Ovary (tissue), 9 donors: ENCODE data around the gene CWC25. TPM values are rescaled to one million over a fixed set of nuclear protein-coding genes. Genes with fewer than 3 reads are reported as not detected.

Source experiments
- DNase-seq, 5 donors: peaks; one replicate each; pipeline ENCODE4 v3.0.0-alpha.2; 2019 to 2020
- H3K27ac ChIP-seq, 2 donors: fragments of 200-600 bp; one replicate each; pipeline versions ENCODE4 v1.5.1 to v1.8.0; 2019 to 2022
- H3K27me3 ChIP-seq: fragments of 200-600 bp; one replicate; pipeline ENCODE4 v1.8.0; 2022
- H3K36me3 ChIP-seq: fragments of 200-600 bp; sonication (generic); one replicate; pipeline ENCODE4 v1.5.1; 2019
- H3K4me1 ChIP-seq: one replicate; pipeline ENCODE4 v1.8.1; 2013; ENCODE audit warnings: mild to moderate bottlenecking, moderate library complexity; ENCODE audit not compliant: insufficient read depth
- H3K4me3 ChIP-seq: fragments of 200-600 bp; sonication (generic); one replicate; pipeline ENCODE4 v1.5.1; 2017
- H3K9me3 ChIP-seq, 2 donors: fragments of 200-600 bp in 1 of 2; sonication (generic) in 1 of 2; one replicate each; pipeline versions ENCODE4 v1.5.1 to v1.8.1; 2013 to 2019; ENCODE audit warnings: mild to moderate bottlenecking in 1 of 2, moderate library complexity in 1 of 2
- EP300 ChIP-seq: sonication (generic); formaldehyde crosslinking; IDR thresholded peaks from one replicate; pipeline ENCODE4 v1.6.1; 2017; ENCODE audit warnings: antibody characterized with exemption
- POLR2A ChIP-seq: fragments of 450-650 bp; IDR thresholded peaks from one replicate; pipeline ENCODE4 v1.6.1; 2017; ENCODE audit warnings: antibody characterized with exemption, mild to moderate bottlenecking, moderate library complexity
- WGBS, 3 donors: extraction: QIAGEN DNeasy Blood & Tissue Kit in 1 of 3; methylation state at CpG; one replicate each; pipeline versions ENCODE4 v1.1.5 to v1.1.7; 2013 to 2017; 5-methylcytosine and 5-hydroxymethylcytosine counted together
- intact Hi-C, 4 donors: fragments of 100-400 bp; cut with DNase I; formaldehyde crosslinking; loops; one replicate each; pipeline versions ENCODE4 v1.11.0 to v1.15.1; 2022 to 2023
- polyA plus RNA-seq, 2 donors: library from polyadenylated mRNA; stranded (reverse); fragments of 200-250 nt in 1 of 2; fragments of 350-450 nt in 1 of 2; fragmentation: Illumina TruSeq in 1 of 2; extraction: RNeasy Lipid Tissue Mini Kit (QIAGEN cat#74804) in 1 of 2; gene quantifications; one replicate each; pipeline ENCODE4 v1.2.3, GENCODE V29; 2013 to 2014
- total RNA-seq, 7 donors: library from RNA; depleted of rRNA in 2 of 7; stranded (reverse); fragments of >200 nt in 2 of 7; fragmentation: NEBNext Ultra II Directional in 3 of 7; extraction: Animal tissue kit (Norgen Biotek cat#: 25700) in 3 of 7; gene quantifications; one replicate each; pipeline versions ENCODE4 v1.1.0 to v1.2.4, GENCODE V29; 2016 to 2023
- TF ChIP-seq, protein P1 (sequence below), 3 donors: fragments of 450-650 bp in 2 of 3; fragments of 200-600 bp in 1 of 3; IDR thresholded peaks; one replicate each; pipeline versions ENCODE4 v1.5.1 to v1.8.0; 2016 to 2022; ENCODE audit warnings: antibody characterized with exemption in 3 of 3, mild to moderate bottlenecking in 1 of 3
- donor health status: DM: no; HTN: no; CAD: no; lungs with moderate emphysema.
- donor health status: DM: no; HTN: no; CAD: no.
- donor health status: Bipolar disorder and iron deficiency.
- donor health status: DM: yes; HTN: yes; CAD: no.
- donor health status: DM: no; HTN: no; CAD: no.
- donor health status: DM: yes; HTN: yes; CAD: no.

Gene CWC25
- total and polyA plus RNA-seq, 9 donors, result 16.4 to 25.2 (median 18.6) TPM

DNA sequence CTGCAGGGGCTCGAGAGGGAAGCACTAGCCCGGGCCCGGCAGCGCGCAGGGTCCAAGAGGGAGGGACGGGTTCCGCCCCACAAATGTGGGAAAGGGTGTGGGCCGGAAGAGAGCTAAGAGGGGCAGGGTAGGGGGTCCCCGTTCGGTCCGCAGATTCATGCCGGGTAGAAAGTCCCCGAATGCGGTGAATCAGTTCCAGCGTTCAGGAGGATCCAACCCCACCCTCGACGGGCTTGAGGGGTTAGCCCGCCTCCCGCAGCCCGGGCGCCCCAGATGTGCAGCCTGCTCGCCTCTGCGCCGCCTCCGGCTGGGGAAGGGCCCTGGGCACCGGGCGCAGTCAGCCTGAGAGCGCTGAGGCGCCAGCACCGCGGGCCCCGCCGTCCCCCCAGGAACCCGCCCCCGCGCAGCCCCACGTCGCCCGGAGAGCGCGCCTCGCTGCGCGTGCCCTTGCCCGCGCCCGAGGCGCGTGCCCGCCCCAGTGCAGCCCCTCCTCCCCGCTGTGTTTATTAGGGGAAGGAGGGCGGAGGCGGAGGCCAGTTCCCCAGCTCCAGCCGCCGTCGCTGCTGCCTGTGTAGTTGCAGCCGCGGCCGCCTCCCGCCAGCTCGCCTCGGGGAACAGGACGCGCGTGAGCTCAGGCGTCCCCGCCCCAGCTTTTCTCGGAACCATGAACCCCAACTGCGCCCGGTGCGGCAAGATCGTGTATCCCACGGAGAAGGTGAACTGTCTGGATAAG, 44.6 kb upstream of the CWC25 start, which contains the start of gene LASP1:
LASP1 (plus strand) TSS at position 533 of the 733 bp plus-strand sequence; CDS start at position 665, 132 bp downstream.
- Histone ChIP-seq H3K4me1 (peaks cover 25% of the 10 kb centered on the region), H3K27ac (peak within 1 kb of the TSS; percentile 92 to 96), H3K4me3 (peak within 1 kb of the TSS; percentile 95), H3K27me3 (no peaks in the 10 kb centered on the region), H3K36me3 (no peaks in the 10 kb centered on the region), H3K9me3 (no peaks in the 10 kb centered on the region)
- intact Hi-C loops, result loop anchor here in 1 of 4 donors (10.0 kb wide), 1 partner anchor 285 kb away; the partner anchor contains the start of gene PLXDC1
- 0 to 1% (median 0%) methylated on average over 34 to 73 of the region's 73 CpGs for WGBS, 3 donors
- peak; percentile 87 to 92 (median 89) for DNase-seq
- TF ChIP-seq, protein P1, sequence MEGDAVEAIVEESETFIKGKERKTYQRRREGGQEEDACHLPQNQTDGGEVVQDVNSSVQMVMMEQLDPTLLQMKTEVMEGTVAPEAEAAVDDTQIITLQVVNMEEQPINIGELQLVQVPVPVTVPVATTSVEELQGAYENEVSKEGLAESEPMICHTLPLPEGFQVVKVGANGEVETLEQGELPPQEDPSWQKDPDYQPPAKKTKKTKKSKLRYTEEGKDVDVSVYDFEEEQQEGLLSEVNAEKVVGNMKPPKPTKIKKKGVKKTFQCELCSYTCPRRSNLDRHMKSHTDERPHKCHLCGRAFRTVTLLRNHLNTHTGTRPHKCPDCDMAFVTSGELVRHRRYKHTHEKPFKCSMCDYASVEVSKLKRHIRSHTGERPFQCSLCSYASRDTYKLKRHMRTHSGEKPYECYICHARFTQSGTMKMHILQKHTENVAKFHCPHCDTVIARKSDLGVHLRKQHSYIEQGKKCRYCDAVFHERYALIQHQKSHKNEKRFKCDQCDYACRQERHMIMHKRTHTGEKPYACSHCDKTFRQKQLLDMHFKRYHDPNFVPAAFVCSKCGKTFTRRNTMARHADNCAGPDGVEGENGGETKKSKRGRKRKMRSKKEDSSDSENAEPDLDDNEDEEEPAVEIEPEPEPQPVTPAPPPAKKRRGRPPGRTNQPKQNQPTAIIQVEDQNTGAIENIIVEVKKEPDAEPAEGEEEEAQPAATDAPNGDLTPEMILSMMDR (IDR thresholded peaks at IDR 0.05), result no peak
- TF ChIP-seq POLR2A, result peak; percentile 94

DNA sequence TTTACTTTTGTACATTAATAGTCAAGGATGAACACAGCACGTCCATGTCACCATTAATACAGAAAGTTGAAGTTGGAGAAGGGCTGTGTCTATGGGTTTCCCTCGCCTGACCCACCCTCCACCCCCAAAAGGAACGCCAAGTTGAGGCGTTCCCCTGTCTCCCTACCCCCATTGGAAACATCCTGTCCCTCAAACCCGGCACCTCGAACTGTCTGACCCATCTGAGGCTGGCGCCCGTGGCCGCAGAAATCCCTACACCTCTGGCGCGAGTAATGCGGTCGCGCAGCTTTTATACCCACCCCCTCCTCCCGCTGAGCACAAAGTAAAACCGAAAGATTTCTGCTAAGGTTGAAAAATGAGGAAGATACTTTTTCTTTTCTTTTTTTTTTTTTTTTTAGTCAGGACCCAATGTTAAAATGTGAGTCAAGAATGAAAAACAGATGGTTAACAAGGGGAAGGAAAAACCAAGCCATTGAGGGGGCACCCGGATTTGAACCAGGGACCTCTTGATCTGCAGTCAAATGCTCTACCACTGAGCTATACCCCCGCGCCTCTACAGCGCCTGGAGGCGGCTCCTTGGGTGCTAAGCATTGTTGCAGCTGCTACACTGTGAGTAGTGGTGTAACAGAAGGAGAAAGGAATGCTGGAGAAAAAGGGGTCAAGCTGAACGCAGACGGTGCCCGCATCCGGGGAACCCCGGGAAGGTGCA, 43.9 kb upstream of the CWC25 start:
- Histone ChIP-seq H3K27ac (peak overlapping the region; percentile 92 to 96), H3K27me3 (no peaks in the 10 kb centered on the region), H3K4me1 (peaks cover 18% of the 10 kb centered on the region), H3K9me3 (no peaks in the 10 kb centered on the region), H3K36me3 (no peaks in the 10 kb centered on the region), H3K4me3 (peak overlapping the region; percentile 95)
- WGBS, 3 donors, result 0 to 1% (median 0%) methylated on average over 26 of the region's 26 CpGs
- TF ChIP-seq EP300 (no peak), POLR2A (peak; percentile 8)
- TF ChIP-seq, protein P1 (IDR thresholded peaks at IDR 0.05), result peak in 1 of 3 donors; percentile 35
- intact Hi-C loops, result no loop called here
- DNase-seq, result peak; percentile 90 to 94 (median 93)

DNA sequence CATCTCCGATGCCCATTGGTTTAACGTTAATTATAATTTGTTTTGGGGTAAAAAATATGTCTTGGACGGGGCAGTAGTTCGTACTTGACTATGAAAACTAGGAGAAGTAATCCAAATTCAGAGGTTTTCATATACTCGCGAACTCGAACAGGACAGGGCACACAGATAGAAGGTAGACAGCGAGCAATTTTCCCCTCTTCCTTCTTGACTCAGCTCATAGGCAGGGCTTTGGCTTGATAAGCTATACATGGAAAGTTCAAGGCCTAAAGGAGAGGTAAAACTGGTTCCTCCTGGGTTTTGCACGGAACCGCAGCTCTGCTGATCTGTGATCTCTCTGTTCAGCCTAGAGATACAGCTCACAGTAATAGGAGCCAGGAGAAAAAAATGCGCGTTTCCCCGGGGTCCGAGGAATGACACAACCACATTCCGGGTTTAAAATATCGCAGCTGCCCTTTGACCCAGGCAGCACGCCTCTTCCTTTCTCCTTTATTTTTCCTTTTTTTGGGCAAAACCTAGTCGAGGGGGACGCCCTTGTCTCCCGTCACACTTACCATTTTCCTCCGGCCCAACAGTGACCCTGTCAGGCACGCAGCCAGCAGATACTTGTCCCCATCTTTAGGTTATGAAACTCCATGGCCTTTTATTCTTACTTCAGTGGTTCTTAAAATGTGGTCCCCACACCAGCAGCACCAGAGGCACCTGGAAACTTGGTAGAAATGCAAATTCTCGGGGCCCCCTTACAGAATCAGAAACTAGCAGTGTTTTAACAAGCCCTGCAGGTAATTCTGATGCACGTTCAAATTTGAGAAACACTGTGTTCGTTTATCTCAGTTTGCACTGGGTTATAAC, 43.1 kb upstream of the CWC25 start:
- peak; percentile 59 to 74 (median 71) for DNase-seq
- intact Hi-C loops, result no loop called here
- Histone ChIP-seq H3K27me3 (no peaks in the 10 kb centered on the region), H3K4me1 (peaks cover 12% of the 10 kb centered on the region), H3K9me3 (no peaks in the 10 kb centered on the region), H3K4me3 (peak overlapping the region; percentile 95), H3K27ac (peak overlapping the region; percentile 92 to 96), H3K36me3 (no peaks in the 10 kb centered on the region)
- peak; percentile 18 for TF ChIP-seq POLR2A
- peak; percentile 67 for TF ChIP-seq EP300
- TF ChIP-seq, protein P1 (IDR thresholded peaks at IDR 0.05), result no peak
- 7 to 10% (median 9%) methylated on average over 25 of the region's 25 CpGs for WGBS, 3 donors
